ENCODE data around the gene TNNT3. TPM values are rescaled to one million over a fixed set of nuclear protein-coding genes. Genes with fewer than 3 reads are reported as not detected.
"Not testable (repeated sequence)": the region's sequence is repeated elsewhere in the genome, so short reads cannot be mapped to it uniquely, and the experiment has no call there.

Gene TNNT3
- total RNA-seq, 1 donor from 2014 or later: 2.6 TPM

GRCh38 chr11:1872267-1872985 is 47.1 kb upstream of the TNNT3 start:
- H3K27ac Mint-ChIP-seq (ENCODE audit: unreplicated experiment): peak overlapping the region; percentile 94
- TF ChIP-seq, protein P1, sequence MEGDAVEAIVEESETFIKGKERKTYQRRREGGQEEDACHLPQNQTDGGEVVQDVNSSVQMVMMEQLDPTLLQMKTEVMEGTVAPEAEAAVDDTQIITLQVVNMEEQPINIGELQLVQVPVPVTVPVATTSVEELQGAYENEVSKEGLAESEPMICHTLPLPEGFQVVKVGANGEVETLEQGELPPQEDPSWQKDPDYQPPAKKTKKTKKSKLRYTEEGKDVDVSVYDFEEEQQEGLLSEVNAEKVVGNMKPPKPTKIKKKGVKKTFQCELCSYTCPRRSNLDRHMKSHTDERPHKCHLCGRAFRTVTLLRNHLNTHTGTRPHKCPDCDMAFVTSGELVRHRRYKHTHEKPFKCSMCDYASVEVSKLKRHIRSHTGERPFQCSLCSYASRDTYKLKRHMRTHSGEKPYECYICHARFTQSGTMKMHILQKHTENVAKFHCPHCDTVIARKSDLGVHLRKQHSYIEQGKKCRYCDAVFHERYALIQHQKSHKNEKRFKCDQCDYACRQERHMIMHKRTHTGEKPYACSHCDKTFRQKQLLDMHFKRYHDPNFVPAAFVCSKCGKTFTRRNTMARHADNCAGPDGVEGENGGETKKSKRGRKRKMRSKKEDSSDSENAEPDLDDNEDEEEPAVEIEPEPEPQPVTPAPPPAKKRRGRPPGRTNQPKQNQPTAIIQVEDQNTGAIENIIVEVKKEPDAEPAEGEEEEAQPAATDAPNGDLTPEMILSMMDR (IDR thresholded peaks at IDR 0.05): no peak
- H3K4me1 Mint-ChIP-seq (ENCODE audit: unreplicated experiment): peaks cover 78% of the 10 kb centered on the region
- H3K4me3 Mint-ChIP-seq (ENCODE audit: unreplicated experiment): peak overlapping the region; percentile 38
- no peaks in the 10 kb centered on the region for H3K27me3 Mint-ChIP-seq (ENCODE audit: unreplicated experiment)
- no peak for DNase-seq (ENCODE audit: extremely low spot score, unreplicated experiment)
- H3K36me3 Mint-ChIP-seq (ENCODE audit: unreplicated experiment): no peaks in the 10 kb centered on the region
- no peaks in the 10 kb centered on the region for H3K9me3 Mint-ChIP-seq (ENCODE audit: unreplicated experiment)

- peak overlapping the region; percentile 45 for H3K4me3 Mint-ChIP-seq (ENCODE audit: unreplicated experiment)
- DNase-seq (ENCODE audit: extremely low spot score, unreplicated experiment): no peak
- no peaks in the 10 kb centered on the region for H3K9me3 Mint-ChIP-seq (ENCODE audit: unreplicated experiment)
- peaks cover 76% of the 10 kb centered on the region for H3K4me1 Mint-ChIP-seq (ENCODE audit: unreplicated experiment)
- peak overlapping the region; percentile 94 for H3K27ac Mint-ChIP-seq (ENCODE audit: unreplicated experiment)
- TF ChIP-seq, protein P1 (IDR thresholded peaks at IDR 0.05): no peak
- H3K27me3 Mint-ChIP-seq (ENCODE audit: unreplicated experiment): no peaks in the 10 kb centered on the region
- H3K36me3 Mint-ChIP-seq (ENCODE audit: unreplicated experiment): no peaks in the 10 kb centered on the region
These were observed 46.3 kb upstream of the TNNT3 start for GRCh38 chr11:1873048-1873812.

- not testable (repeated sequence) for DNase-seq (ENCODE audit: extremely low spot score, unreplicated experiment); H3K4me3 Mint-ChIP-seq (ENCODE audit: unreplicated experiment); H3K36me3 Mint-ChIP-seq (ENCODE audit: unreplicated experiment); H3K27me3 Mint-ChIP-seq (ENCODE audit: unreplicated experiment); H3K9me3 Mint-ChIP-seq (ENCODE audit: unreplicated experiment)
- Mint-ChIP-seq H3K27ac (ENCODE audit: unreplicated experiment) (peak overlapping the region; percentile 94), H3K4me1 (ENCODE audit: unreplicated experiment) (peaks cover 74% of the 10 kb centered on the region)
These were observed 45.7 kb upstream of the TNNT3 start for GRCh38 chr11:1873813-1874150.

GRCh38 chr11:1874441-1875092 is 44.9 kb upstream of the TNNT3 start:
- not testable (repeated sequence) for H3K9me3 Mint-ChIP-seq (ENCODE audit: unreplicated experiment); H3K27me3 Mint-ChIP-seq (ENCODE audit: unreplicated experiment); H3K36me3 Mint-ChIP-seq (ENCODE audit: unreplicated experiment); H3K4me3 Mint-ChIP-seq (ENCODE audit: unreplicated experiment); DNase-seq (ENCODE audit: extremely low spot score, unreplicated experiment)
- Mint-ChIP-seq H3K27ac (ENCODE audit: unreplicated experiment) (peak overlapping the region; percentile 27), H3K4me1 (ENCODE audit: unreplicated experiment) (peaks cover 66% of the 10 kb centered on the region)

DNA sequence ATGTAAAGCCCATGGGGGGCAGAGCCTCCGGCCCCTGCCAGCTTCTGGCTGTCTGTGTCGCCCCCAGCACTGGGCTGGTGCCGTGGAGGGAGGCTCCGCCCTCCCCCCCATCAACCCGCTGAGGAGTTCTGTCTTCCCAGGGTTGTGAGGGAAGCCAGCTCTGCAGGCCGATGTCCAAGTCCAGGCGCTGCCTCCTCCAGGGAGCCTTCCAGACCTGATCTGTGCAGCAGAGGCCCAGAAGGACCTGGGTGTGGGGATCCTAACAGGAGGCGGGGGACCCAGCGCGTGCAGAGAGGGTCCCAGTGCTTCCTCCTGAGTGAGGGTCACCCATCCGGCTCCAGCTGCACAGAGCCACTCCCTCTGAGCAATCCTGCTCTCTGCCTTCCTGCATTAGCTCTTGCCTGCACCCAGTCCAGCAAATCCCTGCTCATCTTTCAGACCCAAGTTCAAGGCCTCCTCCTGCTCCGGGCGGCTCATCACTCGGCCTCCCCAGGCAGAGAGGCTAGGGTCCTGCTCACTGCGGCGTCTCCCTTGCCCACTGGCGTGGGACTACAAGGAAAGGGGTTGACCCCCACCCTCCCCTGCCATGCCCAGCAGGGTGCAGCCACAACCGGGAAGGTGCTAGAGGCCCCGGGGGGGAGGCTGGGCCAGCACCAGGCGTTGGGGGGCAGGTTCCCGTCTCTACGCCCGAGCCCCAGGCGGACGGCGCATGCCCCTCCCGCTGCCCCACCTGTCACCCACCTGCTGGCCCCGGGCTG is 44.2 kb upstream of the TNNT3 start:
- no peak for DNase-seq (ENCODE audit: extremely low spot score, unreplicated experiment)
- no peaks in the 10 kb centered on the region for H3K9me3 Mint-ChIP-seq (ENCODE audit: unreplicated experiment)
- peaks cover 64% of the 10 kb centered on the region for H3K4me1 Mint-ChIP-seq (ENCODE audit: unreplicated experiment)
- H3K36me3 Mint-ChIP-seq (ENCODE audit: unreplicated experiment): no peaks in the 10 kb centered on the region
- TF ChIP-seq, protein P1 (IDR thresholded peaks at IDR 0.05): no peak
- no peaks in the 10 kb centered on the region for H3K27me3 Mint-ChIP-seq (ENCODE audit: unreplicated experiment)
- H3K4me3 Mint-ChIP-seq (ENCODE audit: unreplicated experiment): no peak overlapping the region
- peak overlapping the region; percentile 79 for H3K27ac Mint-ChIP-seq (ENCODE audit: unreplicated experiment)

GRCh38 chr11:1875851-1876301 is 43.6 kb upstream of the TNNT3 start:
- not testable (repeated sequence) for DNase-seq (ENCODE audit: extremely low spot score, unreplicated experiment); H3K4me3 Mint-ChIP-seq (ENCODE audit: unreplicated experiment); H3K27me3 Mint-ChIP-seq (ENCODE audit: unreplicated experiment); H3K9me3 Mint-ChIP-seq (ENCODE audit: unreplicated experiment); H3K36me3 Mint-ChIP-seq (ENCODE audit: unreplicated experiment)
- H3K4me1 Mint-ChIP-seq (ENCODE audit: unreplicated experiment): peaks cover 63% of the 10 kb centered on the region
- peak overlapping the region; percentile 95 for H3K27ac Mint-ChIP-seq (ENCODE audit: unreplicated experiment)
